D341Med (cell line): Measurements from ENCODE around the gene POTEB2.
"Not testable (repeated sequence)": the region's sequence is repeated elsewhere in the genome, so short reads cannot be mapped to it uniquely, and the experiment has no call there.

Experiments
- DNase-seq: peaks from one replicate; pipeline ENCODE4 v3.0.0; 2012; ENCODE audit warnings: low spot score

The POTEB2 gene

GRCh38 chr15:20866214-20866613 is at the start of gene POTEB2:
Gene POTEB2, minus strand, starts transcription at chr15:20866314. Its CDS starts 33 bp downstream, at chr15:20866281.
- not testable (repeated sequence) for DNase-seq

- not testable (repeated sequence) for DNase-seq
These were observed 13.8 kb upstream of the POTEB2 start for GRCh38 chr15:20879916-20880315.

- not testable (repeated sequence) for DNase-seq
These were observed 12.3 kb upstream of the POTEB2 start for GRCh38 chr15:20878464-20878863.

- not testable (repeated sequence) for DNase-seq
These were observed 11.7 kb upstream of the POTEB2 start for GRCh38 chr15:20877819-20878218.
